ENCODE results near the gene CWF19L2. TPM values are rescaled to one million over a fixed set of nuclear protein-coding genes. Genes with fewer than 3 reads are reported as not detected.
"Not testable (repeated sequence)": the region's sequence is repeated elsewhere in the genome, so short reads cannot be mapped to it uniquely, and the experiment has no call there.

Gene CWF19L2
- polyA plus RNA-seq, 1 donor, result 10.8 TPM

- no peak for DNase-seq
- no peaks in the 10 kb centered on the region for H3K4me1 ChIP-seq (ENCODE audit: control insufficient read depth, insufficient read depth, low read length)
These were observed 21.3 kb upstream of the CWF19L2 start for GRCh38 chr11:107478922-107479321.

GRCh38 chr11:107477820-107478219 lies 20.2 kb upstream of the CWF19L2 start:
- no peaks in the 10 kb centered on the region for H3K9me3 ChIP-seq (ENCODE audit: control insufficient read depth, low read depth, low read length)
- 83% methylated on average over 1 of the region's 3 CpGs for WGBS (ENCODE audit: insufficient coverage, low lambda C conversion rate)
- H3K36me3 ChIP-seq (ENCODE audit: control insufficient read depth, insufficient read depth, low read length), result no peaks in the 10 kb centered on the region
- no peaks in the 10 kb centered on the region for H3K27me3 ChIP-seq (ENCODE audit: control insufficient read depth, insufficient read depth, low read length)
- H3K4me1 ChIP-seq (ENCODE audit: control insufficient read depth, insufficient read depth, low read length), result no peaks in the 10 kb centered on the region
- DNase-seq, result no peak
- H3K27ac ChIP-seq (ENCODE audit: low read length), result no peak overlapping the region
- H3K4me3 ChIP-seq (ENCODE audit: low read length), result no peak overlapping the region

More at GRCh38 chr11:107478922-107479321, 21.3 kb upstream of the CWF19L2 start:
- no peaks in the 10 kb centered on the region for H3K36me3 ChIP-seq (ENCODE audit: control insufficient read depth, insufficient read depth, low read length)
- no peaks in the 10 kb centered on the region for H3K9me3 ChIP-seq (ENCODE audit: control insufficient read depth, low read depth, low read length)
- no peaks in the 10 kb centered on the region for H3K27me3 ChIP-seq (ENCODE audit: control insufficient read depth, insufficient read depth, low read length)
- no peak overlapping the region for H3K4me3 ChIP-seq (ENCODE audit: low read length)
- H3K27ac ChIP-seq (ENCODE audit: low read length), result no peak overlapping the region

- no peaks in the 10 kb centered on the region for H3K4me1 ChIP-seq (ENCODE audit: control insufficient read depth, insufficient read depth, low read length)
- no peak overlapping the region for H3K27ac ChIP-seq (ENCODE audit: low read length)
- H3K4me3 ChIP-seq (ENCODE audit: low read length), result no peak overlapping the region
- WGBS (ENCODE audit: insufficient coverage, low lambda C conversion rate), result no CpG with 5 or more reads among the region's 3 CpGs
- H3K36me3 ChIP-seq (ENCODE audit: control insufficient read depth, insufficient read depth, low read length), result no peaks in the 10 kb centered on the region
- H3K9me3 ChIP-seq (ENCODE audit: control insufficient read depth, low read depth, low read length), result no peaks in the 10 kb centered on the region
- no peaks in the 10 kb centered on the region for H3K27me3 ChIP-seq (ENCODE audit: control insufficient read depth, insufficient read depth, low read length)
- no peak for DNase-seq
These were observed 16.2 kb upstream of the CWF19L2 start for GRCh38 chr11:107473792-107474191.

GRCh38 chr11:107472966-107473365 lies 15.3 kb upstream of the CWF19L2 start:
- H3K27ac ChIP-seq (ENCODE audit: low read length), result no peak overlapping the region
- no peaks in the 10 kb centered on the region for H3K27me3 ChIP-seq (ENCODE audit: control insufficient read depth, insufficient read depth, low read length)
- no peak overlapping the region for H3K4me3 ChIP-seq (ENCODE audit: low read length)
- no peaks in the 10 kb centered on the region for H3K4me1 ChIP-seq (ENCODE audit: control insufficient read depth, insufficient read depth, low read length)
- no peak for DNase-seq
- no CpG with 5 or more reads among the region's 1 CpG for WGBS (ENCODE audit: insufficient coverage, low lambda C conversion rate)
- H3K9me3 ChIP-seq (ENCODE audit: control insufficient read depth, low read depth, low read length), result no peaks in the 10 kb centered on the region
- no peaks in the 10 kb centered on the region for H3K36me3 ChIP-seq (ENCODE audit: control insufficient read depth, insufficient read depth, low read length)

- H3K36me3 ChIP-seq (ENCODE audit: control insufficient read depth, insufficient read depth, low read length), result no peaks in the 10 kb centered on the region
- no peak overlapping the region for H3K4me3 ChIP-seq (ENCODE audit: low read length)
- H3K27ac ChIP-seq (ENCODE audit: low read length), result no peak overlapping the region
- whole genome bisulfite sequencing (ENCODE audit: insufficient coverage, low lambda C conversion rate), result no CpG with 5 or more reads among the region's 3 CpGs
- H3K9me3 ChIP-seq (ENCODE audit: control insufficient read depth, low read depth, low read length), result no peaks in the 10 kb centered on the region
- DNase-seq, result no peak
- peaks cover 3% of the 10 kb centered on the region for H3K27me3 ChIP-seq (ENCODE audit: control insufficient read depth, insufficient read depth, low read length)
- no peaks in the 10 kb centered on the region for H3K4me1 ChIP-seq (ENCODE audit: control insufficient read depth, insufficient read depth, low read length)
These were observed 11.0 kb upstream of the CWF19L2 start for GRCh38 chr11:107468596-107468995.

- H3K27ac ChIP-seq (ENCODE audit: low read length), result no peak overlapping the region
- 86% methylated on average over 1 of the region's 1 CpG for WGBS (ENCODE audit: insufficient coverage, low lambda C conversion rate)
- H3K36me3 ChIP-seq (ENCODE audit: control insufficient read depth, insufficient read depth, low read length), result no peaks in the 10 kb centered on the region
- H3K9me3 ChIP-seq (ENCODE audit: control insufficient read depth, low read depth, low read length), result no peaks in the 10 kb centered on the region
- no peak for DNase-seq
- no peaks in the 10 kb centered on the region for H3K4me1 ChIP-seq (ENCODE audit: control insufficient read depth, insufficient read depth, low read length)
- no peak overlapping the region for H3K4me3 ChIP-seq (ENCODE audit: low read length)
- H3K27me3 ChIP-seq (ENCODE audit: control insufficient read depth, insufficient read depth, low read length), result peaks cover 3% of the 10 kb centered on the region
These were observed 10.1 kb upstream of the CWF19L2 start for GRCh38 chr11:107467696-107468095.

GRCh38 chr11:107466275-107466866 lies 8.7 kb upstream of the CWF19L2 start:
- DNase-seq; H3K27me3 ChIP-seq (ENCODE audit: control insufficient read depth, insufficient read depth, low read length); H3K36me3 ChIP-seq (ENCODE audit: control insufficient read depth, insufficient read depth, low read length); H3K4me1 ChIP-seq (ENCODE audit: control insufficient read depth, insufficient read depth, low read length); H3K27ac ChIP-seq (ENCODE audit: low read length); H3K4me3 ChIP-seq (ENCODE audit: low read length); H3K9me3 ChIP-seq (ENCODE audit: control insufficient read depth, low read depth, low read length): not testable (repeated sequence)
- no CpG with 5 or more reads among the region's 10 CpGs for WGBS (ENCODE audit: insufficient coverage, low lambda C conversion rate)

GRCh38 chr11:107457205-107457557 lies 444 bp downstream of the CWF19L2 start:
- H3K36me3 ChIP-seq (ENCODE audit: control insufficient read depth, insufficient read depth, low read length), result peaks cover 15% of the 10 kb centered on the region
- DNase-seq, result no peak
- peak overlapping the region; percentile 83 for H3K4me3 ChIP-seq (ENCODE audit: low read length)
- no peaks in the 10 kb centered on the region for H3K4me1 ChIP-seq (ENCODE audit: control insufficient read depth, insufficient read depth, low read length)
- peaks cover 2% of the 10 kb centered on the region for H3K27me3 ChIP-seq (ENCODE audit: control insufficient read depth, insufficient read depth, low read length)
- peak overlapping the region; percentile 31 for H3K27ac ChIP-seq (ENCODE audit: low read length)
- 0% methylated on average over 2 of the region's 6 CpGs for WGBS (ENCODE audit: insufficient coverage, low lambda C conversion rate)
- H3K9me3 ChIP-seq (ENCODE audit: control insufficient read depth, low read depth, low read length), result no peaks in the 10 kb centered on the region

- WGBS (ENCODE audit: insufficient coverage, low lambda C conversion rate), result no CpG with 5 or more reads among the region's 5 CpGs
- Histone ChIP-seq H3K4me3 (ENCODE audit: low read length) (no peak overlapping the region), H3K27me3 (ENCODE audit: control insufficient read depth, insufficient read depth, low read length) (no peaks in the 10 kb centered on the region), H3K36me3 (ENCODE audit: control insufficient read depth, insufficient read depth, low read length) (peaks cover 15% of the 10 kb centered on the region), H3K9me3 (ENCODE audit: control insufficient read depth, low read depth, low read length) (no peaks in the 10 kb centered on the region), H3K27ac (ENCODE audit: low read length) (no peak overlapping the region), H3K4me1 (ENCODE audit: control insufficient read depth, insufficient read depth, low read length) (no peaks in the 10 kb centered on the region)
- no peak for DNase-seq
These were observed 3.9 kb downstream of the CWF19L2 start for GRCh38 chr11:107453594-107454286.

- Histone ChIP-seq H3K4me3 (ENCODE audit: low read length) (no peak overlapping the region), H3K36me3 (ENCODE audit: control insufficient read depth, insufficient read depth, low read length) (peaks cover 19% of the 10 kb centered on the region), H3K27ac (ENCODE audit: low read length) (no peak overlapping the region), H3K9me3 (ENCODE audit: control insufficient read depth, low read depth, low read length) (no peaks in the 10 kb centered on the region), H3K27me3 (ENCODE audit: control insufficient read depth, insufficient read depth, low read length) (no peaks in the 10 kb centered on the region), H3K4me1 (ENCODE audit: control insufficient read depth, insufficient read depth, low read length) (no peaks in the 10 kb centered on the region)
- DNase-seq, result no peak
- WGBS (ENCODE audit: insufficient coverage, low lambda C conversion rate), result 86% methylated on average over 1 of the region's 3 CpGs
These were observed 10.7 kb downstream of the CWF19L2 start for GRCh38 chr11:107446822-107447431.
